Type B pancreatic cell (in vitro differentiated cells): ENCODE data around the gene BLOC1S6. TPM values are rescaled to one million over a fixed set of nuclear protein-coding genes. Genes with fewer than 3 reads are reported as not detected.

ENCODE experiments used
- DNase-seq: peaks from one replicate; pipeline ENCODE4 v3.0.0; 2021; ENCODE audit warnings: mixed read lengths; ENCODE audit not compliant: unreplicated experiment; ENCODE audit errors: extremely low spot score
- H3K27ac Mint-ChIP-seq: 2 replicates; pipeline ENCODE4 v1.8.0; 2021; ENCODE audit warnings: mild to moderate bottlenecking, mixed read lengths
- H3K27me3 Mint-ChIP-seq: 2 replicates; pipeline ENCODE4 v1.8.0; 2021; ENCODE audit warnings: mixed read lengths
- H3K36me3 Mint-ChIP-seq: 2 replicates; pipeline ENCODE4 v1.8.0; 2021; ENCODE audit warnings: mixed read lengths
- H3K4me1 Mint-ChIP-seq: one replicate; pipeline ENCODE4 v1.8.0; 2021; ENCODE audit warnings: mixed read lengths; ENCODE audit not compliant: unreplicated experiment
- H3K4me3 Mint-ChIP-seq: 2 replicates; pipeline ENCODE4 v1.8.0; 2021; ENCODE audit warnings: mild to moderate bottlenecking, mixed read lengths
- H3K9me3 Mint-ChIP-seq: 2 replicates; pipeline ENCODE4 v1.8.0; 2021; ENCODE audit warnings: mixed read lengths
- CTCF ChIP-seq: fragments of 200-600 bp; sonication (generic); conservative IDR thresholded peaks from 2 replicates; pipeline ENCODE4 v1.5.0; 2021; ENCODE audit warnings: antibody characterized with exemption, mild to moderate bottlenecking
- total RNA-seq: library from RNA; stranded (reverse); gene quantifications from 2 replicates; pipeline ENCODE4 v1.2.1, GENCODE V29; 2021; ENCODE audit warnings: low replicate concordance

BLOC1S6 gene
- total RNA-seq, 1 donor from 2014 or later = 46.7 TPM

GRCh38 chr15:45585069-45585791 lies 1.9 kb upstream of the BLOC1S6 start:
- Mint-ChIP-seq H3K4me1 (peaks cover 12% of the 10 kb centered on the region), H3K9me3 (no peaks in the 10 kb centered on the region), H3K36me3 (no peaks in the 10 kb centered on the region), H3K27ac (peak overlapping the region; percentile 100), H3K27me3 (no peaks in the 10 kb centered on the region), H3K4me3 (peak overlapping the region; percentile 100)
- TF ChIP-seq CTCF = no peak
- no peak for DNase-seq

GRCh38 chr15:45586125-45586524 lies 1.1 kb upstream of the BLOC1S6 start:
- no peak for DNase-seq
- H3K4me3 Mint-ChIP-seq = peak overlapping the region; percentile 100

DNA sequence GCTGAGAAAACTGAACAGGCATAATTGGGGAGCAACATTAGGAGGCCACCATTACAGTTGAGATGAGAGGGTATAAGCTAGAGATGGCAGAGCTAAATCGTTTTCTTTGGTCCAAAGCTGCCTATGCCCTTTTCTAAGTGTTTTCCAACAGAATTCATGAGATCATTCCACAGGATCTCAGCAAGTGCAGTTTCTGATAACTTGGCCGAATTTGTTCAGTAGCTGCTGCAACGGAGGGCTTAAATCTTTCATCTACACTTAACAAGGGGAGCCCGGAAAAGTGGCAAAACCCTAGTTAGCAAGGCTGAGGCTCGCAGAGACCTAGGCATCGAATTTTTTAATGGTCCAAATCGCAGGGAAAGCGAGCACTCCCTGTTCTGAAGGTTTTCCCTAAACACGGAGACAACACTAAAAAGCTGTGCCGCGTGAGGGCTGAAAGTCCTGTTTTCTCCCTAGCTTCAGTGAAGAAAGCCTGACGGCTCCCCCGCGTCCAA lies 531 bp upstream of the BLOC1S6 start:
- Mint-ChIP-seq H3K4me1 (peaks cover 12% of the 10 kb centered on the region), H3K36me3 (no peaks in the 10 kb centered on the region), H3K9me3 (no peaks in the 10 kb centered on the region), H3K27ac (peak overlapping the region; percentile 100), H3K4me3 (peak overlapping the region; percentile 100), H3K27me3 (no peaks in the 10 kb centered on the region)
- no peak for DNase-seq
- TF ChIP-seq CTCF = no peak

More at GRCh38 chr15:45586125-45586524, 1.1 kb upstream of the BLOC1S6 start:
- H3K36me3 Mint-ChIP-seq = no peaks in the 10 kb centered on the region
- no peaks in the 10 kb centered on the region for H3K27me3 Mint-ChIP-seq
- no peak for TF ChIP-seq CTCF
- H3K27ac Mint-ChIP-seq = peak overlapping the region; percentile 100
- no peaks in the 10 kb centered on the region for H3K9me3 Mint-ChIP-seq
- peaks cover 12% of the 10 kb centered on the region for H3K4me1 Mint-ChIP-seq

GRCh38 chr15:45587863-45588170 lies 638 bp downstream of the BLOC1S6 start:
- peaks cover 12% of the 10 kb centered on the region for H3K4me1 Mint-ChIP-seq
- H3K27ac Mint-ChIP-seq = peak overlapping the region; percentile 100
- no peaks in the 10 kb centered on the region for H3K9me3 Mint-ChIP-seq
- no peak for TF ChIP-seq CTCF
- H3K27me3 Mint-ChIP-seq = no peaks in the 10 kb centered on the region
- H3K4me3 Mint-ChIP-seq = peak overlapping the region; percentile 100
- no peak for DNase-seq
- peaks cover 4% of the 10 kb centered on the region for H3K36me3 Mint-ChIP-seq

DNA sequence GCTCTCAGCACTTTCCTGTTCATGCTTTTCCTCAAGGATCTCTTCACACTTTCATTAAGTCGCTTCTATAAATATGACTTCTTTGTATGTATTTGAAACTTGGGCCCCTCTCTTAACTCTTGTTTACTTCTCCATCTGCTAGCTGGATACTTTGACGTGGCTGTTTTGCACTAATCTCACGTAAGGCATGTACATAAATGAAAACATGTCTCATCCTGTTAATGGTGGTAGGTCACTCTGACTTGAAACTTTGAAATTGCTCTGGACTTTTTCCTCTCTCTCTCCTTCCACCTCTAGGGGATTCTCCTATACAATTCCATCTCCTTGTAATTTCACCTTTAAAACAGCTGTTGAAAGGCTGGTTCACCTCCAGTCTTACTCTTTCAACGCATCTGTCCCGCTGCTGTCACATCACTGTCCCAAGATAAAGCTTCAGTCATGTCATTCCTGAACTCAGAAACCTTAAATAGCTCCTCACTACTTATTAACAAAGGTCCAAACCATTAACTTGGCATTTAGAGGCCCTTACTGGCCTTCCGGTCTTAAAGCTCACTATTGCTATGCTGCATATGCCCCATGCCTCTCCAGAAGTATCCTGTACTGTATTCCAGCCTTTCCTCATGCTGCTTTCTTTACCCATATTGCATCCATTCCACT lies 1.2 kb downstream of the BLOC1S6 start:
- Mint-ChIP-seq H3K36me3 (peaks cover 5% of the 10 kb centered on the region), H3K9me3 (no peaks in the 10 kb centered on the region), H3K27ac (peak overlapping the region; percentile 100), H3K27me3 (no peaks in the 10 kb centered on the region), H3K4me3 (peak overlapping the region; percentile 100), H3K4me1 (peaks cover 12% of the 10 kb centered on the region)
- TF ChIP-seq CTCF = no peak
- no peak for DNase-seq
